ENCODE results near the gene GRID2.
"Not testable (repeated sequence)": the region's sequence is repeated elsewhere in the genome, so short reads cannot be mapped to it uniquely, and the experiment has no call there.

Gene GRID2

GRCh38 chr4:93633721-93634120 is 1330.0 kb downstream of the GRID2 start:
- DNase-seq, result no peak

GRCh38 chr4:93635943-93636342 is 1332.2 kb downstream of the GRID2 start:
- no peak for DNase-seq

GRCh38 chr4:93645120-93645519 is 1341.4 kb downstream of the GRID2 start:
- no peak for DNase-seq

GRCh38 chr4:93646233-93646930 is 1342.6 kb downstream of the GRID2 start:
- DNase-seq, result no peak

GRCh38 chr4:93648258-93648657 is 1344.5 kb downstream of the GRID2 start:
- DNase-seq, result no peak

- no peak for DNase-seq
These were observed 1346.1 kb downstream of the GRID2 start for GRCh38 chr4:93649828-93650227.

- no peak for DNase-seq
These were observed 1350.4 kb downstream of the GRID2 start for GRCh38 chr4:93654211-93654610.

GRCh38 chr4:93657527-93657926 is 1353.8 kb downstream of the GRID2 start:
- DNase-seq, result no peak

GRCh38 chr4:93658443-93658842 is 1354.7 kb downstream of the GRID2 start:
- DNase-seq, result no peak

GRCh38 chr4:93659629-93660028 is 1355.9 kb downstream of the GRID2 start:
- no peak for DNase-seq

GRCh38 chr4:93660036-93660435 is 1356.3 kb downstream of the GRID2 start:
- DNase-seq, result no peak

- DNase-seq, result no peak
These were observed 1366.7 kb downstream of the GRID2 start for GRCh38 chr4:93670434-93670833.

- DNase-seq, result no peak
These were observed 1367.3 kb downstream of the GRID2 start for GRCh38 chr4:93671093-93671492.

GRCh38 chr4:93676937-93677336 is 1373.2 kb downstream of the GRID2 start:
- not testable (repeated sequence) for DNase-seq

- no peak for DNase-seq
These were observed 1380.8 kb downstream of the GRID2 start for GRCh38 chr4:93684571-93684970.

GRCh38 chr4:93687304-93687703 is 1383.5 kb downstream of the GRID2 start:
- DNase-seq, result no peak

- no peak for DNase-seq
These were observed 1385.2 kb downstream of the GRID2 start for GRCh38 chr4:93688978-93689377.

GRCh38 chr4:93693141-93693540 is 1389.4 kb downstream of the GRID2 start:
- no peak for DNase-seq

- no peak for DNase-seq
These were observed 1394.9 kb downstream of the GRID2 start for GRCh38 chr4:93698686-93699085.

- DNase-seq, result no peak
These were observed 1396.8 kb downstream of the GRID2 start for GRCh38 chr4:93700571-93700970.

- DNase-seq, result no peak
These were observed 1406.5 kb downstream of the GRID2 start for GRCh38 chr4:93710101-93710846.

GRCh38 chr4:93710847-93711430 is 1407.2 kb downstream of the GRID2 start:
- no peak for DNase-seq

GRCh38 chr4:93718233-93718632 is 1414.5 kb downstream of the GRID2 start:
- DNase-seq, result no peak

- DNase-seq, result no peak
These were observed 1415.8 kb downstream of the GRID2 start for GRCh38 chr4:93719552-93719951.
